Adipocyte (in vitro differentiated cells): Measurements from ENCODE around the gene MMP28.

Experiments used
- DNase-seq: peaks from one replicate; pipeline ENCODE4 v3.0.0-alpha.2; 2015; ENCODE audit warnings: low read depth
- H3K27me3 ChIP-seq: replicated peaks from 2 replicates; pipeline ENCODE4 v1.7.0; 2013; ENCODE audit warnings: mild to moderate bottlenecking, low read length, moderate library complexity; ENCODE audit not compliant: control insufficient read depth, insufficient read depth
- H3K36me3 ChIP-seq: 2 replicates; pipeline ENCODE4 v1.7.0; 2013; ENCODE audit warnings: low read length, mild to moderate bottlenecking, moderate library complexity; ENCODE audit not compliant: control insufficient read depth, insufficient read depth, severe bottlenecking
- H3K4me1 ChIP-seq: 2 replicates; pipeline ENCODE4 v1.7.0; 2013; ENCODE audit warnings: mild to moderate bottlenecking, low read length, moderate library complexity; ENCODE audit not compliant: control insufficient read depth, insufficient read depth
- H3K4me3 ChIP-seq: 2 replicates; pipeline ENCODE4 v1.7.0; 2013; ENCODE audit warnings: mild to moderate bottlenecking, low read length, moderate library complexity
- H3K9ac ChIP-seq: 2 replicates; pipeline ENCODE4 v1.7.0; 2013; ENCODE audit warnings: mild to moderate bottlenecking, low read length, moderate library complexity
- H3K9me3 ChIP-seq: 2 replicates; pipeline ENCODE4 v1.7.0; 2013; ENCODE audit warnings: mild to moderate bottlenecking, low read length, moderate library complexity; ENCODE audit not compliant: control insufficient read depth

Gene MMP28

DNA sequence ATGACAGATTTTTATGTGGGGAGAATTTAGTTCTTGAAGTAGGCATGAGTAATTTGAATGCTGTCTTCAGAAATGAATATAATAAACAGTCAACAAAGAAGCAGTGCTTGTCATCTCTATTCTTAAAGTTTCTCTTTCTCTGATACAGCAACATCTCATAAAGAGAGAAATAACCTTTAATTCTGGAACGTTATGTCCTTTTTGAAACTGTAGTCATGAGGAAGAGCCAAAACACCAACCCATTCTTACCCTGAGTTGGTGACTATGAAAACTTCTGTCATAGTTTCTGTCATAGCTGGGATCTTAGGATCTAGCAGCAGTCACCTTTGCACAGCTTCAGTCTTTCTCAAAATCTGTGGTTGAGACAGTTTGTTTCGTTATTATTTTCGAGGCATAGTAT lies 79.3 kb downstream of the MMP28 start:
- Histone ChIP-seq H3K4me3 (peak overlapping the region; percentile 1), H3K27me3 (no peaks in the 10 kb centered on the region), H3K9me3 (no peaks in the 10 kb centered on the region), H3K36me3 (peaks cover 4% of the 10 kb centered on the region), H3K4me1 (peaks cover 68% of the 10 kb centered on the region), H3K9ac (peak overlapping the region; percentile 77)
- DNase-seq = no peak
